HS-5 (cell line): ENCODE measurements around the gene NKX2-3.

ENCODE experiments used
- DNase-seq: peaks from one replicate; pipeline ENCODE4 v3.0.0-alpha.2; 2012; ENCODE audit warnings: low read depth

The NKX2-3 gene

GRCh38 chr10:99526861-99527504, 5.8 kb upstream of the NKX2-3 start:
- DNase-seq: no peak

GRCh38 chr10:99527526-99528493, 4.9 kb upstream of the NKX2-3 start:
- DNase-seq: no peak

- DNase-seq: no peak
Measured at GRCh38 chr10:99528494-99529441, 4.0 kb upstream of the NKX2-3 start.

- DNase-seq: no peak
Measured at GRCh38 chr10:99529591-99530107, 3.1 kb upstream of the NKX2-3 start.

GRCh38 chr10:99530108-99531025, 2.4 kb upstream of the NKX2-3 start:
- DNase-seq: no peak

- DNase-seq: no peak
Measured at GRCh38 chr10:99531026-99531695, 1.6 kb upstream of the NKX2-3 start.

GRCh38 chr10:99531696-99532593, 797 bp upstream of the NKX2-3 start:
- DNase-seq: no peak

- DNase-seq: no peak
Measured at GRCh38 chr10:99533496-99534449, 1.0 kb downstream of the NKX2-3 start.

GRCh38 chr10:99534450-99534938, 1.8 kb downstream of the NKX2-3 start:
- DNase-seq: no peak

GRCh38 chr10:99534939-99535763, 2.4 kb downstream of the NKX2-3 start:
- no peak for DNase-seq

GRCh38 chr10:99535764-99536337, 3.1 kb downstream of the NKX2-3 start:
- no peak for DNase-seq

- no peak for DNase-seq
Measured at GRCh38 chr10:99536338-99537085, 3.8 kb downstream of the NKX2-3 start.

- DNase-seq: no peak
Measured at GRCh38 chr10:99537086-99537988, 4.6 kb downstream of the NKX2-3 start.

- DNase-seq: no peak
Measured at GRCh38 chr10:99537989-99538917, 5.5 kb downstream of the NKX2-3 start.
